ENCODE data around the gene HELZ. TPM values are rescaled to one million over a fixed set of nuclear protein-coding genes. Genes with fewer than 3 reads are reported as not detected.

Gene HELZ
- polyA plus RNA-seq, 4 donors: 25.7 to 37.0 (median 30.7) TPM

Other genes starting within 250 kb of the HELZ start
- gene CACNG1, start 200.6 kb downstream of the HELZ start, polyA plus RNA-seq (ENCODE audit: insufficient read length in 4 of 4): not detected
- 10 to 100 TPM; 40.8 to 50.2 (median 46.3) TPM for gene PSMD12, start 121.4 kb upstream of the HELZ start, polyA plus RNA-seq (ENCODE audit: insufficient read length in 4 of 4)
- 10 to 100 TPM; 19.7 to 24.3 (median 23.4) TPM for gene PITPNC1, start 132.1 kb upstream of the HELZ start, polyA plus RNA-seq (ENCODE audit: insufficient read length in 4 of 4)

Data from right renal pelvis (tissue), 4 donors.